ENCODE results near the gene ELMO1. TPM values are rescaled to one million over a fixed set of nuclear protein-coding genes. Genes with fewer than 3 reads are reported as not detected.
"Not testable (repeated sequence)": the region's sequence is repeated elsewhere in the genome, so short reads cannot be mapped to it uniquely, and the experiment has no call there.

The ELMO1 gene
- polyA plus RNA-seq, 3 donors = 11.1 to 11.8 (median 11.4) TPM

GRCh38 chr7:37149051-37149772 is 299.5 kb downstream of the ELMO1 start:
- no peak for DNase-seq

- DNase-seq = no peak
These were observed 303.0 kb downstream of the ELMO1 start for GRCh38 chr7:37145682-37146081.

- no peak for DNase-seq
These were observed 304.2 kb downstream of the ELMO1 start for GRCh38 chr7:37144423-37144822.

GRCh38 chr7:37142958-37143357 is 305.7 kb downstream of the ELMO1 start:
- no peak for DNase-seq

GRCh38 chr7:37141742-37142141 is 306.9 kb downstream of the ELMO1 start:
- DNase-seq = no peak

- DNase-seq = not testable (repeated sequence)
These were observed 314.8 kb downstream of the ELMO1 start for GRCh38 chr7:37133902-37134301.

- no peak for DNase-seq
These were observed 316.8 kb downstream of the ELMO1 start for GRCh38 chr7:37131855-37132254.

- DNase-seq = no peak
These were observed 319.6 kb downstream of the ELMO1 start for GRCh38 chr7:37129035-37129425.

GRCh38 chr7:37128327-37129034 is 320.2 kb downstream of the ELMO1 start:
- DNase-seq = no peak

GRCh38 chr7:37119296-37119860 is 329.3 kb downstream of the ELMO1 start:
- DNase-seq = no peak

GRCh38 chr7:37118004-37118403 is 330.7 kb downstream of the ELMO1 start:
- DNase-seq = no peak

GRCh38 chr7:37117292-37117691 is 331.4 kb downstream of the ELMO1 start:
- DNase-seq = no peak

- no peak for DNase-seq
These were observed 332.5 kb downstream of the ELMO1 start for GRCh38 chr7:37116093-37116701.

GRCh38 chr7:37113661-37114355 is 334.9 kb downstream of the ELMO1 start:
- DNase-seq = no peak

GRCh38 chr7:37112876-37113275 is 335.8 kb downstream of the ELMO1 start:
- no peak for DNase-seq

- DNase-seq = no peak
These were observed 336.4 kb downstream of the ELMO1 start for GRCh38 chr7:37112218-37112617.

- DNase-seq = no peak
These were observed 337.2 kb downstream of the ELMO1 start for GRCh38 chr7:37111459-37111858.

- no peak for DNase-seq
These were observed 337.8 kb downstream of the ELMO1 start for GRCh38 chr7:37110660-37111424.

GRCh38 chr7:37109843-37110242 is 338.8 kb downstream of the ELMO1 start:
- no peak for DNase-seq

- DNase-seq = no peak
These were observed 339.5 kb downstream of the ELMO1 start for GRCh38 chr7:37109016-37109683.

GRCh38 chr7:37108615-37109014 is 340.0 kb downstream of the ELMO1 start:
- DNase-seq = no peak

Data from renal pelvis (tissue), 4 donors.